Measurements from ENCODE around the gene SOX10. TPM values are rescaled to one million over a fixed set of nuclear protein-coding genes. Genes with fewer than 3 reads are reported as not detected.
"Not testable (repeated sequence)": the region's sequence is repeated elsewhere in the genome, so short reads cannot be mapped to it uniquely, and the experiment has no call there.

The SOX10 gene
- total and polyA plus RNA-seq, 2 of the 4 experiments (the other 2 are of a cell fraction), result not detected

DNA sequence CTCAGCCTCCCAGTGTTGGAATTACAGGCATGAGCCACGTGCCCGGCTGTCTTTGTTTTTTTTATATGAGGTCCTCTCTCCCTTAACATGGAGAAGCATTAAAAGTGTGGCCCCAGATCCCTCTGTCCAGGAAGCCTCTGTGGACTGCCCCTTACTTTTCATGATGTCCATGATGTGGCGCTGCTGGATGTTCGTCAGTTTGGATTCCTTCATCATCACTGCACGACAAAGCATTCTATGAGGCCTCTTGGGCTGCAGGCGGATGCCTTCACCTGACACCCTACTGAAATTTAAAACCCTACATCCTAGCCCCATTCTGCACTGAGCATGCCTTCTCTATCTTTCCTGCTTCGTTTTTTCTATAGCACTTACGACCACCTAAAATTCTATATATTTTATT, 33.0 kb downstream of the SOX10 start:
- dilution Hi-C loops (cut with HindIII; ENCODE audit: low sequenced_read_pairs, unreplicated experiment) (no loop called here), in situ Hi-C loops (cut with MboI; ENCODE audit: low sequenced_read_pairs) (no loop called here)

DNA sequence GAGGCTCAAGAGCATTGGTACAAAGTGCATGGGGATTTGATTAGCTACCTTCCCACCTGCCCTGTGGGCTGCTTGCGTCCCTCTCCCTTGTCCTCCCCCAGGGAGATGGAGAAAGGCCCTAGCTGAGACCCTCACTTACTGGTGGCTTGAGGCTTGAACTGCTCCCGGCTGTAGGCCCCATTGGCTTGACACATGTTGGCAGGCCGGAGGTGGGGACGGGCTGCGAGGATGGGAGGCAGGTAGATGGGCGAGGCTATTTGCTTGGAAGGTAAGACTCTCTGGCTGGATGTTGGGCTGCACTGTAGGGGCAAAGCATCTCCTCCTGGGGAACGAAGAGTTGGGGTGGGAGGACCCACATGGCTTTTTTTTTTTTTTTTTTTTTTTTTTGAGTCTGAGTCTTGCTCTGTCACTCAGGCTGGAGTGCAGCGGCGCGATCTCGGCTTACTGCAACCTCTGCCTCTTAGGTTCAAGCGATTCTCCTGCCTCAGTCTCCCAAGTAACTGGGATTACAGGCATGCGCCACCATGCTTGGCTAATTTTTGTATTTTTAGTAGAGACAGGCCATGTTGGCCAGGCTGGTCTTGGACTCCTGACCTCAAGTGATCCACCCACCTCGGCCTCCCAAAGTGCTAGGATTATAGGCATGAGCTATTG, 37.1 kb downstream of the SOX10 start:
- H3K23ac ChIP-seq (ENCODE audit: low read depth, low read length); H3K4me2 ChIP-seq (ENCODE audit: low read depth, low read length); H2BK20ac ChIP-seq (ENCODE audit: low read depth, low read length); H2AK9ac ChIP-seq (replicated peaks; ENCODE audit: low read depth, low read length, poor library complexity); H3K4ac ChIP-seq (ENCODE audit: low read depth, low read length); H3K9me3 ChIP-seq (ENCODE audit: control insufficient read depth, insufficient read depth, low read length); H3K27me3 ChIP-seq (ENCODE audit: control insufficient read depth, insufficient read depth, low read length); H2BK120ac ChIP-seq (ENCODE audit: low read depth, low read length); H3K14ac ChIP-seq (replicated peaks; ENCODE audit: low read depth, low read length); H4K8ac ChIP-seq (ENCODE audit: low read depth in 2 of 2, low read length in 2 of 2); H3K4me1 ChIP-seq (ENCODE audit: control insufficient read depth, insufficient read depth, low read length); H4K5ac ChIP-seq (ENCODE audit: low read depth, low read length); H2AFZ ChIP-seq (replicated peaks; ENCODE audit: low read length, poor library complexity); H3K9me1 ChIP-seq (ENCODE audit: insufficient read depth, low read length); BruUV-seq (replicated peaks); H2AK5ac ChIP-seq (ENCODE audit: low read depth, low read length); H3K4me3 ChIP-seq (ENCODE audit: insufficient read depth, low read depth, low read length); H3K18ac ChIP-seq (ENCODE audit: low read depth, low read length); H3K9ac ChIP-seq (ENCODE audit: low read depth, low read length); intact Hi-C loops (cut with micrococcal nuclease); H2BK5ac ChIP-seq (ENCODE audit: low read depth, low read length, poor library complexity, severe bottlenecking); H3K79me1 ChIP-seq (ENCODE audit: low read depth in 1 of 2, low read length in 2 of 2); H4K20me1 ChIP-seq (ENCODE audit: insufficient read depth, low read length); DNase-seq; H3K27ac ChIP-seq (ENCODE audit: insufficient read depth, low read length); H3K56ac ChIP-seq (ENCODE audit: extremely low read depth, insufficient read depth, low read length); POLR2A ChIA-PET (ENCODE audit: unreplicated experiment); in situ Hi-C loops (cut with MboI; ENCODE audit: low sequenced_read_pairs); H3K36me3 ChIP-seq (ENCODE audit: control insufficient read depth, insufficient read depth, low read length); ATAC-seq (ENCODE audit: low read depth); dilution Hi-C loops (cut with HindIII; ENCODE audit: low sequenced_read_pairs, unreplicated experiment); H4K91ac ChIP-seq (ENCODE audit: insufficient read depth, low read depth, low read length); H2BK15ac ChIP-seq (ENCODE audit: low read depth, low read length): not testable (repeated sequence)
- 86% methylated on average over 2 of the region's 14 CpGs; no CpG with 5 or more reads in 1 of the 2 experiments for WGBS, 2 experiments (ENCODE audit: extremely low coverage in 2 of 2, insufficient read length in 1 of 2)
- CTCF ChIA-PET, result interaction anchor here (0.7 kb wide), 1 partner anchor 128 kb away, joined by 3 read pairs; no protein-coding TSS in a partner anchor

More for the DNA sequence above, 33.0 kb downstream of the SOX10 start:
- Histone ChIP-seq H2BK120ac (ENCODE audit: low read depth, low read length) (no peak overlapping the region), H3K4me3 (ENCODE audit: insufficient read depth, low read depth, low read length) (no peak overlapping the region), H3K56ac (ENCODE audit: extremely low read depth, insufficient read depth, low read length) (no peak overlapping the region), H3K9me3 (ENCODE audit: control insufficient read depth, insufficient read depth, low read length) (no peaks in the 10 kb centered on the region), H3K14ac (replicated peaks; ENCODE audit: low read depth, low read length) (no peak overlapping the region), H3K23ac (ENCODE audit: low read depth, low read length) (no peak overlapping the region), H2AK5ac (ENCODE audit: low read depth, low read length) (no peak overlapping the region), H2BK5ac (ENCODE audit: low read depth, low read length, poor library complexity, severe bottlenecking) (no peak overlapping the region), H3K79me1 (ENCODE audit: low read depth in 1 of 2, low read length in 2 of 2) (peaks cover 5 to 15% of the 10 kb centered on the region in 2 experiments; a peak in 3 of 4 replicates), H3K27me3 (ENCODE audit: control insufficient read depth, insufficient read depth, low read length) (no peaks in the 10 kb centered on the region), H3K27ac (ENCODE audit: insufficient read depth, low read length) (no peak overlapping the region), H3K9ac (ENCODE audit: low read depth, low read length) (no peak overlapping the region), H4K20me1 (ENCODE audit: insufficient read depth, low read length) (no peaks in the 10 kb centered on the region), H4K91ac (ENCODE audit: insufficient read depth, low read depth, low read length) (no peak overlapping the region), H4K8ac (ENCODE audit: low read depth in 2 of 2, low read length in 2 of 2) (no peak overlapping the region), H2BK15ac (ENCODE audit: low read depth, low read length) (no peak overlapping the region), H3K36me3 (ENCODE audit: control insufficient read depth, insufficient read depth, low read length) (no peaks in the 10 kb centered on the region), H2AFZ (replicated peaks; ENCODE audit: low read length, poor library complexity) (no peak overlapping the region), H3K4ac (ENCODE audit: low read depth, low read length) (no peak overlapping the region), H2BK20ac (ENCODE audit: low read depth, low read length) (no peak overlapping the region), H3K18ac (ENCODE audit: low read depth, low read length) (no peak overlapping the region), H3K9me1 (ENCODE audit: insufficient read depth, low read length) (peaks cover 3% of the 10 kb centered on the region), H4K5ac (ENCODE audit: low read depth, low read length) (no peak overlapping the region), H2AK9ac (replicated peaks; ENCODE audit: low read depth, low read length, poor library complexity) (no peak overlapping the region), H3K4me1 (ENCODE audit: control insufficient read depth, insufficient read depth, low read length) (peaks cover 5% of the 10 kb centered on the region), H3K4me2 (ENCODE audit: low read depth, low read length) (no peak overlapping the region)
- 42% methylated on average over 2 of the region's 8 CpGs; no CpG with 5 or more reads in 1 of the 2 experiments for WGBS, 2 experiments (ENCODE audit: extremely low coverage in 2 of 2, insufficient read length in 1 of 2)
- CTCF ChIA-PET, result no interaction called here
- intact Hi-C loops (cut with micrococcal nuclease), result no loop called here
- no peak for TF ChIP-seq RCOR1 (IDR thresholded peaks at IDR 0.05; ENCODE audit: insufficient replicate concordance, low read length)
- TF ChIP-seq, protein P1, sequence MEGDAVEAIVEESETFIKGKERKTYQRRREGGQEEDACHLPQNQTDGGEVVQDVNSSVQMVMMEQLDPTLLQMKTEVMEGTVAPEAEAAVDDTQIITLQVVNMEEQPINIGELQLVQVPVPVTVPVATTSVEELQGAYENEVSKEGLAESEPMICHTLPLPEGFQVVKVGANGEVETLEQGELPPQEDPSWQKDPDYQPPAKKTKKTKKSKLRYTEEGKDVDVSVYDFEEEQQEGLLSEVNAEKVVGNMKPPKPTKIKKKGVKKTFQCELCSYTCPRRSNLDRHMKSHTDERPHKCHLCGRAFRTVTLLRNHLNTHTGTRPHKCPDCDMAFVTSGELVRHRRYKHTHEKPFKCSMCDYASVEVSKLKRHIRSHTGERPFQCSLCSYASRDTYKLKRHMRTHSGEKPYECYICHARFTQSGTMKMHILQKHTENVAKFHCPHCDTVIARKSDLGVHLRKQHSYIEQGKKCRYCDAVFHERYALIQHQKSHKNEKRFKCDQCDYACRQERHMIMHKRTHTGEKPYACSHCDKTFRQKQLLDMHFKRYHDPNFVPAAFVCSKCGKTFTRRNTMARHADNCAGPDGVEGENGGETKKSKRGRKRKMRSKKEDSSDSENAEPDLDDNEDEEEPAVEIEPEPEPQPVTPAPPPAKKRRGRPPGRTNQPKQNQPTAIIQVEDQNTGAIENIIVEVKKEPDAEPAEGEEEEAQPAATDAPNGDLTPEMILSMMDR (conservative IDR thresholded peaks at IDR 0.05; ENCODE audit: low read depth, low read length), result 0 out of 2 replicates have a peak, but pooled peaks have one; percentile 5
- ATAC-seq (ENCODE audit: low read depth) (no peak), DNase-seq (peak; percentile 32)
- no TSS peak for BruUV-seq (replicated peaks)
- POLR2A ChIA-PET (ENCODE audit: unreplicated experiment), result no interaction called here
